Raji (cell line): ENCODE results near the gene ZMIZ1.

ENCODE experiments used
- POLR2A ChIP-seq: IDR thresholded peaks from 2 replicates; pipeline ENCODE4 v1.6.1; 2011; ENCODE audit warnings: low read depth, low read length, control low read depth; ENCODE audit not compliant: insufficient read depth

ZMIZ1 gene

GRCh38 chr10:79027147-79028055 is 41.4 kb upstream of the ZMIZ1 start:
- TF ChIP-seq POLR2A, result no peak

- no peak for TF ChIP-seq POLR2A
Observed at GRCh38 chr10:79028056-79028430, 40.7 kb upstream of the ZMIZ1 start.

GRCh38 chr10:79028451-79029010 is 40.2 kb upstream of the ZMIZ1 start:
- no peak for TF ChIP-seq POLR2A

GRCh38 chr10:79029478-79030390 is 39.0 kb upstream of the ZMIZ1 start:
- TF ChIP-seq POLR2A, result no peak

- TF ChIP-seq POLR2A, result no peak
Observed at GRCh38 chr10:79030705-79031104, 38.1 kb upstream of the ZMIZ1 start.

GRCh38 chr10:79031723-79032122 is 37.0 kb upstream of the ZMIZ1 start:
- no peak for TF ChIP-seq POLR2A

GRCh38 chr10:79034271-79034876 is 34.4 kb upstream of the ZMIZ1 start:
- no peak for TF ChIP-seq POLR2A

GRCh38 chr10:79038104-79038840 is 30.5 kb upstream of the ZMIZ1 start:
- TF ChIP-seq POLR2A, result no peak

- no peak for TF ChIP-seq POLR2A
Observed at GRCh38 chr10:79038841-79039201, 29.9 kb upstream of the ZMIZ1 start.

GRCh38 chr10:79042639-79043411 is 25.9 kb upstream of the ZMIZ1 start:
- TF ChIP-seq POLR2A, result no peak

GRCh38 chr10:79044036-79044632 is 24.6 kb upstream of the ZMIZ1 start:
- no peak for TF ChIP-seq POLR2A

- TF ChIP-seq POLR2A, result no peak
Observed at GRCh38 chr10:79044846-79045245, 23.9 kb upstream of the ZMIZ1 start.

- TF ChIP-seq POLR2A, result no peak
Observed at GRCh38 chr10:79045566-79046175, 23.1 kb upstream of the ZMIZ1 start.
